ENCODE data around the gene PRKX.

DNA sequence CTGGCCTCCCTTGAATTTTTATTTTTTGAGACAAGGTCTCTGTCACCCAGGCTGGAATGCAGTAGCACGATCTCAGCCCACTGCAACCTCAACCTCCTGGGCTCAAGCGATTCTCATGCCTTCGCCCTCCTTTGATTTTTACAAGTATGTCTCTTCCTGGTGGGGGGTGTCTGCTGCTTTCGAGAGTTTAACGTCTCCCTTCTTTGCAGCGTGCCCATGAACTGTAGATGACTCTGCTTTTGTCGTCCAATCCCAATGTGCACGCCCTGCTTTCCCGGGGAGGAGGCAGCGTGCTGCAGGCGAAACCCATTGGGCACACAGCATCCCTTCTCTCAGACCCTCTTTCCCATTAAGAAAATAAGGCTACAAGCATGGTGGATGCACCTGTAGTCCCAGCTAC lies 7.0 kb downstream of the PRKX start:
- TF ChIP-seq POLR2A (IDR thresholded peaks at IDR 0.05; ENCODE audit: low read depth, low read length), result no peak
- TF ChIP-seq POLR2AphosphoS5 (IDR thresholded peaks at IDR 0.05; ENCODE audit: low read depth, low read length), result no peak

Data from GM12892 (cell line).